WTC11 (cell line): ENCODE data around the gene VCP.

Experiments used
- ATF6 ChIP-seq: sonication (generic); formaldehyde crosslinking; IDR thresholded peaks from 2 replicates; pipeline ENCODE4 v1.8.1; 2023; ENCODE audit warnings: mild to moderate bottlenecking, missing genetic modification reagents
- CBFB ChIP-seq: sonication (generic); formaldehyde crosslinking; IDR thresholded peaks from 2 replicates; pipeline ENCODE4 v1.8.1; 2022; ENCODE audit warnings: mild to moderate bottlenecking, low read depth, missing genetic modification reagents
- FOXK1 ChIP-seq: sonication (generic); formaldehyde crosslinking; IDR thresholded peaks from 2 replicates; pipeline ENCODE4 v1.8.0; 2022; ENCODE audit warnings: mild to moderate bottlenecking, moderate library complexity, missing genetic modification reagents
- NR1H2 ChIP-seq: sonication (generic); formaldehyde crosslinking; IDR thresholded peaks from 2 replicates; pipeline ENCODE4 v1.9.0; 2021; ENCODE audit warnings: mild to moderate bottlenecking, moderate library complexity, missing genetic modification reagents
- SP1 ChIP-seq: sonication (generic); formaldehyde crosslinking; conservative IDR thresholded peaks from 2 replicates; pipeline ENCODE4 v1.8.1; 2022; ENCODE audit warnings: missing genetic modification reagents
- ZNF121 ChIP-seq: sonication (generic); formaldehyde crosslinking; IDR thresholded peaks from 2 replicates; pipeline ENCODE4 v1.8.0; 2023; ENCODE audit warnings: missing genetic modification reagents
- TF ChIP-seq, protein P1 (sequence below): fragments of 200-600 bp; IDR thresholded peaks from 2 replicates; pipeline ENCODE4 v1.8.0; 2022; ENCODE audit warnings: antibody characterized with exemption

DNA sequence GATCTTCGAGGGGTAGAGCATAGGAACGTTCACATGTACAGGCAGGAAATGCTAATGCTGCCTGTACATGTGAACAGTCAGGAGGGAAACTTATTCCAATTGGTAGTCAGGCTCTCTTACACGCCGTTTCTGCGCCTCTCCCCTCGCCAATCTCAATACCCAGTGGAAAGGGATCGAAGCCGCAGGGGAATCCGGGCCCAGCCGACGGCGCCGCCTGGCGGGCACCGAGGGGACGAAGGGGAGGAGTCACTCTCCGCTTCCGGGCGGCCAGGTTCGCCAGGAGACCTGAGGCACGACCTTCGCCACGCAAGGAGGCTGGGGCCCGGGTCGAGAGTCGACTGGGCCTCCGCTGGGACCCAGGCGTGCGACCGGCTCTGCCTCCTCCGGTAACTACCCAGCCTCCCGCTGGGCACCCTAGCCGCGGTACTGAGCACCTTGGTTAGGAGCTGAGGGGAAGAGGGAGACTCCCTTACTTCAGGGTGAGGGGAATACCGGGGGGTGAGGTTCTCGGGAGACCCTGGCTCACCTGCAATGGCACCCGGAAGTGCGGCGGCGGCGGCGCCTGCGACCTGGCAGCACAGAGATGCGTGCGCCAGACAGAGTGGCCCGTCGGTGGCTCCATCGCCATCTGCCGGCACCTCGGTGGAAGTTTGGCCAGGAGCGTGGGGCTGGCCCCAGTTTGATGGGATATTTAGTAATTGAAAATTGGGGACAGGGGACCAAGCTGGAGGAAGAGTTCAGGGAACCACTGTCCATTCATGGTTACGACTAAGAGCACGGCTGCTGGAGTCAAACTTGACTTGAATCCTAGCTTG lies 23.8 kb upstream of the VCP start, which contains the start of gene PIGO:
- TF ChIP-seq ZNF121 (CRISPR knock-in tag) (no peak), FOXK1 (CRISPR knock-in tag) (peak; percentile 76), NR1H2 (no peak), ATF6 (CRISPR knock-in tag) (no peak), SP1 (CRISPR knock-in tag) (peak; percentile 78), CBFB (CRISPR knock-in tag) (no peak; the same call in 1 of the 2 replicates)
- TF ChIP-seq, protein P1, sequence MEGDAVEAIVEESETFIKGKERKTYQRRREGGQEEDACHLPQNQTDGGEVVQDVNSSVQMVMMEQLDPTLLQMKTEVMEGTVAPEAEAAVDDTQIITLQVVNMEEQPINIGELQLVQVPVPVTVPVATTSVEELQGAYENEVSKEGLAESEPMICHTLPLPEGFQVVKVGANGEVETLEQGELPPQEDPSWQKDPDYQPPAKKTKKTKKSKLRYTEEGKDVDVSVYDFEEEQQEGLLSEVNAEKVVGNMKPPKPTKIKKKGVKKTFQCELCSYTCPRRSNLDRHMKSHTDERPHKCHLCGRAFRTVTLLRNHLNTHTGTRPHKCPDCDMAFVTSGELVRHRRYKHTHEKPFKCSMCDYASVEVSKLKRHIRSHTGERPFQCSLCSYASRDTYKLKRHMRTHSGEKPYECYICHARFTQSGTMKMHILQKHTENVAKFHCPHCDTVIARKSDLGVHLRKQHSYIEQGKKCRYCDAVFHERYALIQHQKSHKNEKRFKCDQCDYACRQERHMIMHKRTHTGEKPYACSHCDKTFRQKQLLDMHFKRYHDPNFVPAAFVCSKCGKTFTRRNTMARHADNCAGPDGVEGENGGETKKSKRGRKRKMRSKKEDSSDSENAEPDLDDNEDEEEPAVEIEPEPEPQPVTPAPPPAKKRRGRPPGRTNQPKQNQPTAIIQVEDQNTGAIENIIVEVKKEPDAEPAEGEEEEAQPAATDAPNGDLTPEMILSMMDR, result peak; percentile 64
